ENCODE results near the gene QSOX2.
"Not testable (repeated sequence)": the region's sequence is repeated elsewhere in the genome, so short reads cannot be mapped to it uniquely, and the experiment has no call there.

Gene QSOX2

GRCh38 chr9:136282272-136282861 is 36.8 kb upstream of the QSOX2 start:
- no peak for DNase-seq

GRCh38 chr9:136281421-136282271 is 36.0 kb upstream of the QSOX2 start:
- no peak for DNase-seq

DNA sequence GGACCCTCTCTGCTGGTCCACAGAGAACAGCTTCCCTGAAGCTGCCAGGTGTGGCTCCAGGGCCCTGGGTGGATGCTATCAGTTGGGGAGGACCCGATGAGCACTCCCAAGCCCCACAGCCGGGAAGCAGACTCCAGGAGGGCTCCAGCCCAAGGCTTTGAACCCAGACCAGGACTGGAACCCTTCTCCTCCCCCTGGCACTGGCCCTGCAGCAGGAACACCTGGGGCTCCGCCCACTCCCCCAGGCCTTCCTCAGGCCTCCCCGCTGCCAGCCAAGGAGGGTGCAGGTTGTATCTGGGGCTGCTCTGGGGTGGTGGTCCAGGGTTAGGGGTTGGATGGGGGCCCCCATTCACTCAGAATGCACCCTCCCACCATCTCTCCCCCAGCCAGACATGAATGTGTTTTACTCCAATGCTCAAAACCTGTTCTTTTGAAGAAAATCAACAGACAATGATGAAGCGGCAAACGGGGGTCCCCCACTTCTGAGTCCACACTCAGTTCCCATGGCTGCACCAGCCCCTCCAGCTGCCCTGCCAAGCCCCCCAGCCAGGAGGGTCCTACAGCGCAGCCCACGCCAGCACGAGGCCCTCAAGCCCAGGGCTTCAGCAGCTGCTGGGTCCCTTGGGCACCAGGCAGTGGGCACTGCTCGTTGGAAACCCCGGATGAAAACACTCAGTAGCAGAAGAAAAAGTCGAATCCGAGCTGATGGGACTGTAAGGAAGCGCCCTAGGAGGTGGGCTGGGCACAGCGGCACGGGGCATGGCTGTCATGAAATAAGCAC is 35.1 kb upstream of the QSOX2 start:
- DNase-seq = no peak

DNA sequence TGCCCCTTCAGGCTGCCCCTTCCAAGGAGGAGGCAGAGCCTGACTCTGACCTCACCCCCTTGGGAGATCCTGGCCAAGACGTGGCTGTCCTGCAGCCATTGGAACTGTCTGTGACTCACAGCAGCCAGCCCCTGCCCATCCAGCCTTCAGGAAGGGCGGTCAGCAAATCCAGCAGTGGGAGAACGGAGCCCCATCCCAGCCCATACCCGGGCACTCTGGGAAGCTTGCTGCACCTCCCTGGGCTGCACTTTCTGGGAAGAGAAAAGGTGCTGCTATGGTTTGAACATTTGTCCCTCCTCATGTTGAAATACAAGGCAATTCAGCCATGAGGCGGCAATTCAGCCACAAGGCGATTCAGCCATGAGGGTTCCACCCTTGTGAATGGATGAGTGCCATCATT is 33.9 kb upstream of the QSOX2 start:
- DNase-seq = no peak

DNA sequence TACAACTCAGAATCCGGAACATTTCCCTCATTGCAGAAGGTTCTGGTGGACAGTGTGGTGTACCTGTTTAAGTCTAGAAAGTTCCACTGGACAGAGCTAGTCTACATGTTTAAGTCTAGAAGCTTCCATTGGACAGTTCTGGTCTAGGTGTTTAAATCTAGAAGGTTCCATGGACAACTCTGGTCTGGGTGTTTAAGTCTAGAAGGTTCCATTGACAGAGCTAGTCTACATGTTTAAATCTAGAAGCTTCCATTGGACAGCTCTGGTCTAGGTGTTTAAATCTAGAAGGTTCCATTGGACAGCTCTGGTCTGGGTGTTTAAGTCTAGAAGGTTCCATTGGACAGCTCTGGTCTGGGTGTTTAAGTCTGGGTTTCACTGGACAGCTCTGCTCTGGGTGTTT is 33.3 kb upstream of the QSOX2 start:
- no peak for DNase-seq

DNA sequence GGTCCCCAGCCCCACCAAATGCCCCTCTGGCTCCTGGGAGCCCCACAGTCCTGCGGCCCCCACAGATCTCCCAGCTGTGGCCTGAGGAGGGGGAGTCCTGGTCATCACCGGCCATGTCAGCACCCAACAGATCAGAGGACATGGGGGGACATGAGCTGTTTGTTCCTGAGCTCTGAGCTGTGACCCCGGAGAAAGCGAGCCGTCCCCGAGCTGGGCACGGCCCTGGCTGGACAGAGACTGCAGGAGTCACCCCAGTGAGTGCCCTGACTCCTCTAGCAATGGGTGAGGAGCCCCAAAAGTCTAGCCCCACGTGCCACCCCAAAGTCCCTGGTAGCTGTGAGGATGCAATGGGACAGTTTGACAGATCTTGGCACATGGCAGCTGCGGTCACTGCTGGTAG is 32.6 kb upstream of the QSOX2 start:
- no peak for DNase-seq

DNA sequence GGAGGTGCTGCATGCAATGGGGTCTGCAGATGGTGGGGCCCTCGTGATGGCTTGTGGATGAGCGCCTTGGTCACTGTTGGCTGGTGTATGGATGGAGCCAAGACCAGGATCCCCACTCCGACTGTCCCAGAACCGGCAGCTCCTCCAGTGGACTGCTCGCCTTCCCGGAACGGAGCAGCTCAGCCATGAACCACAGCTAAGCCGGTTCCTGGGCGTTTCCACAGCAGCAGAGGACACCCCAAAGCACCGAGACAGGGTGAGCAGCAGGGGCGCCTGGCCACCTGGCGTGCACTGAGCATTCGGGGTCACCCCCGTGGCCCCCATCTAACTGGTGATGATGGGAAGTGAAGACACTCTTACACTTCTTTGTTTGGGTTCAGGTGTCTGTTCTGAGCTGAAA is 32.1 kb upstream of the QSOX2 start:
- no peak for DNase-seq

DNA sequence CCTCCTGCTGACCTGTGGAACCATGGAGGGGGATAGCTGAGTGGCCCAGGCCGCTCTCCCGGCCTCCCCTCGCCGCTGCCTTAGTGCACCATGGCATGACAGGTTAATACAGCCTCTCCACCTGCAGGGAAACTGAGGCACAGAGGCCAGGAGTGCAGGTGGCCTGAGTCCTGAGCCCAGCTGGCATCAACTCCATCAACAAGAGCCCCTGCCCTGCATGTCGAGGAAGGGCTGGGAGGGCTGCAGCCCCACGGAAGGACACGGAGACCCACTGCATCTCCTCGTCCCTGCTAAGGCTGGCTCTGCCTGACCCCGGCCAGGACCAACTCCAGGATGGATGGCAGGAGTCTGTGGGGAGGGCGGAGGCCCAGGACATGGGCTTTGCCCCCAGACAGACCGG is 31.1 kb upstream of the QSOX2 start:
- no peak for DNase-seq

- no peak for DNase-seq
These were observed 30.2 kb upstream of the QSOX2 start for GRCh38 chr9:136275655-136276429.

- no peak for DNase-seq
These were observed 29.4 kb upstream of the QSOX2 start for GRCh38 chr9:136274786-136275654.

GRCh38 chr9:136273921-136274785 is 28.5 kb upstream of the QSOX2 start:
- DNase-seq = no peak

- no peak for DNase-seq
These were observed 27.7 kb upstream of the QSOX2 start for GRCh38 chr9:136273244-136273865.

- DNase-seq = no peak
These were observed 24.6 kb upstream of the QSOX2 start for GRCh38 chr9:136270173-136270705.

DNA sequence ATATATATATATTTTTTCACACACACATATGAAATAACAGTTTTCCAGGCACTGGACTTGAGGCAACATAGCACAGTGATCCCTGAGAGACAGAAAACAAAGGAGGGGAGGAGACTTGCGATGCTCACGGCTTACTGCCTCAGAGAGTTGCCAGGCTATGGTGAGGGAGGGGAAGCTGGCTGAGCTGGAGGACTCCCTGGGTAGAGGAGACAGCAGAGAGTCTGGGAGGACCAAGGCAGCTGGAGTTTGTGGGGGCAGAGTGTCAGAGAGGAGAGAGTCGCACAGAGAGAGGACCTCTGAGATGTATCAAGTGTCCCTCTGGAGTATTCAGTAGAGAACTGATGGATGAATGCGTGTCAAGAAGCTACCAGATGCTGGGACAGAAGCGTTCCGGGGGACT is 23.1 kb upstream of the QSOX2 start:
- DNase-seq = no peak

DNA sequence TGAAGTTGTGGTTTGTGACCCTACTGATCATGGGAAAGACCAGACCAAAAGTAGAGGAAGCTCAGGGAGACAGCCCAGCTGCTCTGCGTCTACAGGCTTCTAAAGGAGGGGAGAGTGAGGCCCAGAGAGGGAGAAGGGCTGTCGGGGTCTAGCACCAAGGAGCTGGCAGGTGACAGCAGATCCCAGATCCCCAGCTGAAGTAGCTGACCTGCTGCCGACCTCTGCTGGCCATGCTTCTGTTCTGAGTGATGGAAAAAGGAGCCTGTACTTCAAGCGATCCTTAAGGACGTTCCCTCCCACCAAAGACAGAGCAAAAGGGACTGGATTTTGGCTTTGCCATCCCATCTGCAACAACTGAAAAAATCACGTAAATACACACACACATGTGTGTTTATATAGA is 22.7 kb upstream of the QSOX2 start:
- DNase-seq = peak; percentile 56

- peak; percentile 88 for DNase-seq
These were observed 21.9 kb upstream of the QSOX2 start for GRCh38 chr9:136267261-136268111.

DNA sequence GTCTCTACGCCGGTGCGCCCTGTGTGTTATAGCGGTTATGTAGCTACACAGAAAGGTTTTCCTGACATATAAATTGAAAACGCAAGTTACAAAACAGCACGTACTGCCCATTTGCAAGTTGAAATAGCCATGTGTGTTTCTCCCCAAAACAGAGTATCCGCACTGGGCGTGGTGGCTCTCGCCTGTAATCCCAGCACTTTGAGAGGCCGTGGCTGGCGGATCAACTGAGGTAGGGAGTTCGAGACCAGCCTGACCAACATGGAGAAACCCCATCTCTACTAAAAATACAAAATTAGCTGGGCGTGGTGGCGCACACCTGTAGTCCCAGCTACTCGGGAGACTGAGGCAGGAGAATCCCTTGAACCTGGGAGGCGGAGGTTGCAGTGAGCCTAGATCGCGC is 21.0 kb upstream of the QSOX2 start:
- DNase-seq = not testable (repeated sequence)

- DNase-seq = no peak
These were observed 20.1 kb upstream of the QSOX2 start for GRCh38 chr9:136265561-136266355.
